Stimulated activated CD8-positive, alpha-beta memory T cell treated with anti-CD3 and anti-CD28 coated beads, Interleukin-2, amount 100 ng/mL, for 1 hour (primary cell): ENCODE results near the gene MYO10.

Source experiments
- DNase-seq, 2 donors: peaks; one replicate each; pipeline ENCODE4 v3.0.0-alpha.2; 2020; ENCODE audit warnings: low read depth in 2 of 2

MYO10 gene

DNA sequence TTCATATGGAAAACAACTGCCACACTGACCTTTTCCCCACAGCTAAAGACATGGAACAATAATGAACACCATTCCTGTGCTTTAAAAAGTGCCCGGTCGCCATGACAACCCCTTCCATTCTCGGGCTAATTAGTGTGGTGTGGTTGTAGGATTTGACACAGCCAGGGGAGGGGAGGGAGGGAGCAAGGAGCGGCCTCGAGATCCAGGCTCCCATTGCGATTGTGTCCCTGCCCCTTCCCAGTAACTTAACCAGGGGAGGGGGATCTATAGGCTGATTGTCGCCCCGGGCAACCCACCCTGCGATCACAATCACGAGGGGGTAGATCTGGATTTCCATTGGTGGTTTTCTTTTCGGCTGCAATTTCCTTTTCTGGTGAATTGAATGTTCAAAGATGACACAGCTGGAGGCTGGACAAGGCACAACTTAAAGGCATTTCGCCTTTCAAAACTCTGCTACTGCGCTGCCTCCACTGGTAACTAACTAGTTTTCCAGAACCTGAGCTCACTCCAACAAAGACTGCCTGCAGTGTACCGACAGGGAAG lies 222.6 kb downstream of the MYO10 start:
- no peak for DNase-seq

DNA sequence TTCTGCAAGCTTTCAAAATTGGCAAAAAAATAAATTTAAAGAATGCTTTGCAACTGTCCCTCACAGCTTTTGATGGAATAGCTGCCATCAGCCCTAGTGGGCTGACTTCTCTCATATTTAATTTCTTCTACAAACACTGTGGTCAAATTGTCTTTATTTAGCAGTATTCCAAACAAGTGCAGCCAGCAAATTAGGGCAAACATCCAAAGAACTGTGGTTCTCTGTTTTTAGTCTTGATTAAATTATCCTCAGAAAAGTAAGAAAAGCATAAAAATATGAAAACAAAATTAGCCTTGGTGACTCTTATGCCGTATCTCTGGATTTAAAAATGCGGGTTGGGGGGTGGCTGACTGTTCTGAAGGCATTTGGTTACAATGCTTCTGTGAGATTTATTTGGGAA lies 223.5 kb downstream of the MYO10 start:
- DNase-seq: no peak

DNA sequence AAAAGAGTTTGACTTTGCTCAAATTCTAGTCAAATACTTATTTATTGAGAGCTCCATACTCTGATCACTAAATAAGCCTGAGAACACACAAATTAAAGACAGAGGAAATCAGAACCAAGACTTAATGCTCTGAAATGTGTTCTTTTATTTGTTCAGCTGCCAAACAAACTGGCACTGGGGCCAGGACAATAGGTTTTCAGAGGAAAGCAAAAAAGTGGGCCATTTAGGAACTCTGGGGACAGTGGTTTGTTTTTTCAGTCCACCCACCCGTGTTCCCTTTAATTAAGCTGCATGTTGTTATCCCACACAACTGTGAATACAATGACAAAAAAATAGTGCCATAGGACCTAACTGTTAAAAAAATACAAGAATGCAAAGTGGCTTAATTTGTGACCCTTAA lies 223.9 kb downstream of the MYO10 start:
- no peak for DNase-seq

DNA sequence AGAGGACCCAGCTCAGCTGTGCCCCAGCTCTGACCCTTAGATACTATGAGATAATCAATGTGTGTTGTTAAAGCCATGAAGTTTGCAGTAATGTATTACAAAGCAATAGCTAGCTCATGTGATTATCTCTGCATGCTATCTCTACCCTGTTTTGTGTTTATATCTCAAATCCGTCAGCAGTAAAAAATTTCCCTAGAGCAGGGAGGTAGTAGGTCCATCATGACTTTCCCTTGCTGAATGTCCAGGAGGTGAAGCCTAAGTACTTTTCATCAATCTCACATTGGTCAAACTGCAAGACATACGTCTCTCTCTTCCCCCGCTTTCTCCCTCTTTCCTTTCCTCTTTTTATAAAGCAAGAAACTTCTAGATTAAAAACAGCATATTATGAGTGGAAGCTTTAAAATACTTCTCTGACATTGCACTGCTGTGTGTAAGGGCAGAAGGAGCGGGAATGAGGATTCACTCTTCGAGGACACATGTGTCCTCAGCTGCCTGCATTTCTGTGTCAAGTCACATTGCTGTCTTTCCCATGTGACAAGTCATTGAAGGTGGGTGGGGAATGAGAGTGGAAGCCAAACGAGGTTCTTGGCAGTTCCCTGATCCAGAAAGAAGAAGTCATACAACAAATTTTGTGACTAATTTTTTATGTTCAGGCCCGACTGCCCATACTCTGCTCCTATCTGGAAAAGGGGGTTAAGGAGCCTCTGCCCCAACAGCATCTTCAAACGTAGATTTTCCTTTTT lies 226.2 kb downstream of the MYO10 start:
- DNase-seq: no peak

DNA sequence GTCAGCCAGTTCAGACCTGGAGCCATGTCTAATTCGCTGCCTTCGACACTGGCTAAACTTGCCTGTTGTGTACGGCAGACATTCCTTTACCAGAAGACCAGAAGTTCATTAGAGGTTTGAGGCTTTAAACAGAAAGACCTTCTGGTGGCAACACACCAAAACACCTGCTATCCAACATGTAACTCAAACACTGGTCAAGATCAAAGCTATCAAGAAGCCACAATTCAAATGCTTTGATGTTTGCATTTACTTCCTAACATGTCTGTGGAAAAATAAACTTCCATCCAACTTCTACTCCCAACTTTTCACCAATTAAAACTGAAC lies 228.3 kb downstream of the MYO10 start:
- no peak for DNase-seq

DNA sequence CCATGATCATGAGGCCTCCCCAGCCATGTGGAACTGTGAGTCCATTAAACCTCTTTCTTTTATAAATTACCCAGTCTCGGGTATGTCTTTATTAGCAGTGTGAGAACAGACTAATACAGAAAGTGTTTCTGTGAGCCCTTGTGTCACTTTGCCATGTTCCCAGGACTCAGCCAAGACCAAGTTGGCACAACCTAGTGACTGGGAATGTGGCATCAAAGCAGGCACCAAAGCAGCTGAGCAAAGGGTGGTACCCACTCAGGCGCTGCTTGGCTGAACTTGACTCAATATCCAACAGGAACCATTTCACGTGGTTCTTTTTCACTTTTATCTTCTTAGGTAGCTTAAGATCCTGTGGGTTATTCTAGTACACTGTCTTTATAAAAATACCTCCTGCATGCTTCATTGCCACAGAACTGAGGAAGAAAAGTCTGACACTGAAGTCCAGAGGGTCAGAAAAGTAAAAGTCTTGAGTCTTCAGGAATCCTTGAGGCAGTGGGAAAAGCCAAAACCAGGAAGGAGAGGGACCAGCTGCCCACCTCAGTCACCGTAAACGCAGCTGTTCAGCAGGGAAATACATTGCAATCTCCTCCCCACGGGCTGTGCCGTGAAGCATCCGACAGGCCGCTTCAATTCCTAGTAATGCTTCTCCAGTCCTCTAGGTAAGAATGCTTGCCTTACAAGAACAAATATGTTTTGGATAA lies 228.8 kb downstream of the MYO10 start:
- DNase-seq: no peak

DNA sequence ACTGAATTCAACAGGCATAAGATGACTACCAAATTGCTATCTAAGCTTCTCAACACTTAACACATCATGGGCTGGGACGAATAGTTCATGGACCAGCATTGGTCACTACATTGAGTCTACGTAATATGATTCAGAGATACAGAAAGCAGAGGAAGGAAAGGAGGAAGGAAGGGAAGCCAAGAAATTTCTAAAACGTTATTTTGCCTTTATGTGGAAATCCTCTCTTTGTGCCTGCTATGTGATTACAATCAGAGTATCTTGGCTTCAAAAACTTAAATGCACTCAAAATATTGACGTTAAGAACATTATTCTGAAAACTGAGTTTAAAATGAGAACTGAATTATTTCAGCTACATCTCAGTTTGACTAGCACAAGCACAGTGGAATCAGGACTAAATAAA lies 231.1 kb downstream of the MYO10 start:
- DNase-seq: no peak

DNA sequence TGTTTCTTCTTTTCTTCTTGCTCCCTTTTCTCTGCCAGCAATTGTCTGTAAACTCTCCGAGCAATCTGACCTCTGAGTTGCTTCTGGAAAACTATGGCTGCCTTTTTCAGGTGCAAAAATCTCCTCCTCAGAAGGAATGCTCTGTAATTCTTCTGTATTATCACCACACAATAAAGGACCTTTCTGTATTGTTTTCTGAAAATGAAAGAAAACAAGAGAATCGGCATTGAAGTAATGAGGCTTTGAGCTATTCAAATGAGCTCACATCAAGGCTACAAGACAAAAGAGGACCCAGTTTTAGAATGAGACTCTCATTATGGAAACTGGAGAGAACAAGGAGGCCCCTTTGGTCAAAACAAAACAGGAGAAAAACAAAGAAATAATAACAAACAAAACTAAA lies 233.1 kb downstream of the MYO10 start:
- no peak for DNase-seq

DNA sequence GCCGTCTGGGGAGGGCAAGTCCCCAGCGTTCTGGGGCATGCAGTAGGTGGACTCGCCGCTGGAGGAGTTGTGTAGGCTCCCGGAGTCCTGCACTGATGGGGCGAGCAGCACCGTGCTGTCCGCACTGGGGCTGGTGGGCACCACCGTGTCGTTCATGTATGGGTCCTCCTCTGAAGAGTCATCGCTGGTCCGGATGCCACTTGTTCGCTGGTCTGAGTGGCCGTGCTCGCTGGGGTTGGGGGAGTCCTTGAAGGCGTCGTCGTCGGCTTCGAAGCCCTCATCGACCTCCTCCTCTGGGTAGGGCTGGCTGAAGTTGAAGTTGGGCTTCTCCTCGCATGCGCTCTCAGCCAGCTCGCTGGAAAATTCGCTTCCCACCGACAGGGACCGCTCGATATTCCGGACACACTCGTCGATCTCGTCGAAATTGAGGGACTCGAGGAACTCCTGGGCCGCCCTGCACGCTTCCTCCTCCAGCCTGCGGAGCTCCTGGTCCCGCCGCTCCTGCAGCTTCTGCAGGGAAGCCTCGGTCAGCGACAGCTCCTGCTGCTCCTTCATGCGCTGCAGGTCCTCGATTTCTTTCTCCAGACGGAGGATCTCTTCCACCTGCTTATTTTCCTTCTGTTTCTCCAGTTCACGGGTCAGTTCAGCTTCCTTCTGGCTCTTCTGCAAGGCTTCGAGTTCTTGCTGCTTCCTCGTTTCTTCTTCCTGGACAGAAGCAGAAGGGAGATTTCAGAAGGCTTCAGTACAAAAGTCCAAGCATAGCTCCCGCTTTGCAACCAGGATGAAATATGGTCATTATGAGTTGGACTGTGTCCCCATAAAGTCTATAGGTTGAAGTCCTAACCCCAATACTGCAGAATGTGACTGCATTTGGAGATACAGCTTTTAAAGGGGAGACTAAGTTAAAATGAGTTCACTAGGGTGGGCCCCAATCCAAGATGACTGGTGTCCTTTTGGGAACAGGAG lies 234.7 kb downstream of the MYO10 start:
- DNase-seq: no peak

DNA sequence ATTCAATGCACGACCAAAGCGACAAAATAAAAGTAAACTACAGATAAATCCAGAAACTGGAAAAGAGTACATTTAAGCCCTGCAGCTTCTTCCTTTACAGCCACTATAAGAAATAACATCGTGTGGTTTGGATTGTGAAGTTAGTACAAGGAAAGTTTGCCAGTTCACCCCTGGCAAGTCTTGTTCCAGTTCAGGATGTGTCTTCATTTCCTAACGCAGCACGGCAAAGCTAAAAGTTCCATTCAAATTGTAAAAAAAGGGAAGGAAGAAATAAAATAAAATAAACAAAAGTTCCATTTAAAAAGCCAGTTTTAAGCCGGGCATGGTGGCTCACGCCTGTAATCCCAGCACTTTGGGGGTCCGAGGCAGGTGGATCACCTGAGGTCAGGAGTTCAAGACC lies 236.0 kb downstream of the MYO10 start:
- no peak for DNase-seq

DNA sequence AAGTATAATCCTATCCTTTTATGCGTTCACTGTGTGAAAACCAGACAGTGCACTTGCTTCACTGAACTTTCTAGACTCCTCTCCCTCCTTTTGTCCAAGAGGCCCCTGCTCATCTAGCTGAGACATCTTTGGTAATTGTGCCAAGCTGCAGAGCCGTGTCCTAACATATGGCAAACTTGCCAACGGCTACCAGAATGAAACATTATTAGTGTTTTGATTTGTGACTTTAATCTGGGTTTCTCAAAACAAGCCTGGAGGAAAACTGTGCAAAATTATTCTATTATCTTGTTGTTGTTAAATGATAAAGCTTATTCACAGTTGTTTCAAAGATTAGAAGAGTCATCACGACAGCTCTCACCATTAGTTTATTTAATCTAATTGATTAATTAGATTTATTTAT lies 240.3 kb downstream of the MYO10 start:
- DNase-seq: no peak

DNA sequence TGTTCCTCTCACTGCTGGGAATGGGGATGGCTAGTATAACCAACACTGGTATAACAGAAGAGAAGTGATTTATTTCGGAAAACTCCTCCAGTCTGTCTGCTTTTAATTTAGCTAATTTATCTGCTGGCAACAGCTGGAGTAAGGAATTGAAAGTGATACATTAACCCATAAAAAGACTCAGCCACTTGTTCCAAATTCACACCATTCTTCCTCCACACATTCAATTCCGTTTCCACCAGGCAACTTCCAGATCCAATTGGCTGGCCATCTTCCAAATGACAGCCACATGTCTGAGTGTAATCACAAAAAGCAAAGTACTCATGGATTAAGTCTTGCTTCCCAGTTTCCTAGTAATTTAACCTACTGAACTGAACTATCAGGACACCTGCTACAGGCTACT lies 242.2 kb downstream of the MYO10 start:
- no peak for DNase-seq

DNA sequence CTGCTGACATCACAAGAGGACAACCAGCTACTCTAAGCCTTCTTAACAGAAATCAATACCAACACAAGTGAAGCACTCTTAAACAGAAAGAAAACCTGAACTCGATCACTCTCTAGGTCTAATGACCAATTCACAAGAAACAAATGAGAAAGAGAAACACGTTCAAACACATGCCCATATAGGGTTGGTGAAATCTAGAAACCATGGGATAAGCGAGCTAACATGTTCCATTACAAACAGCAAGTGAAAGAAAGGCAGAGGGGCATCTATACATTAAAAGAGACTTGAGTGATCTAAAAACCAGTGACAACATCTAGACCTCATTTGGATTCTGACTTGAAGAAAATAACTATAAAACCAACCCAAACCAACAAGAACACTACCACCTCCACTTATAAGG lies 244.4 kb downstream of the MYO10 start:
- DNase-seq: no peak

DNA sequence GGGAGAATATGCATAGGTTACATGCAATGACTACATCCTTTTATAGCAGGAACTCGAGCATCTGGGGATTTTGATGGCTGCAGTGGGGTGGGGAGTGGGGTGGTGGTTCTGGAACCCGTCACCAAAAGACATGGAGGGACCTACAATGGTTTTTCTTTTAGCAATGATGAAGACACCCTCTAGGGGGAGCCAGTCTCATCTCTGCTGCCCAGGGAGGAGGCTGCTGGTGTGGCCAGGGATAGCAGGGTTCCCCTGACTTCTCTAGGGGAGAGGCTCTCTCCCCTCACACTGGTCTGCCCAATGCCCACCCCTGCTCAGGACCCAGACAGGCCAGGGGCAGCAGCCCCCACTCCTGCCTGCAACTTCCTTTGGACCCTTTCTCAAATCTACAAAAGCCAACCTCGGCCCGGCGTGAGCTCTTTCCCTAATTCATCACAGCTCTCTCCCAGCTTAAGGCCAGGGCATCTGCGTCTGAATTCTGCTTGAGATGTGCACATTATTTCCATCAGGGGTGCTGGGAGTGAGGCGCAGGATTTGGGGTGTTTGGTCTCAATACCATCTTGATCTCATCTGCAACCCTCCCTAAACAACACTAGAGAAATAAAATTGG lies 245.7 kb downstream of the MYO10 start:
- no peak for DNase-seq

DNA sequence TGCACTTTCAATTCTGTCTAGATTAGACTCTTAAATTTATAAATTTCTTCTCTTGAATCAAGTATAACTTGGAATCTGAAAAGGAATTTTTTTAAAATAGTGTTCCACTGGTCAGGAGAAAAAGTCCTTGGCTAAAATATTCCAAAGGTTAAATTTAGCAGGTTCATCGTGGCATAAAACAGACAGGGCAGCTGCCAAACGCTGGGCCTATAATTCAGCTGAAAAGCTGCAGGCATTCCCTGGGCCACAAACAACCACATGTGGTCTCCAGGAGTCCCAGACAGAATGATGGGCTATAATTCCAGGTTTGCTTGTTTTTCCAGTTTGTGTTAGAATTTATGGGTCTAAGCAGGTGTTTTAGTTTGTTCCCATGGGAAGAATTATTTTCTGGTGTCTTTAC lies 248.2 kb downstream of the MYO10 start:
- DNase-seq: no peak

DNA sequence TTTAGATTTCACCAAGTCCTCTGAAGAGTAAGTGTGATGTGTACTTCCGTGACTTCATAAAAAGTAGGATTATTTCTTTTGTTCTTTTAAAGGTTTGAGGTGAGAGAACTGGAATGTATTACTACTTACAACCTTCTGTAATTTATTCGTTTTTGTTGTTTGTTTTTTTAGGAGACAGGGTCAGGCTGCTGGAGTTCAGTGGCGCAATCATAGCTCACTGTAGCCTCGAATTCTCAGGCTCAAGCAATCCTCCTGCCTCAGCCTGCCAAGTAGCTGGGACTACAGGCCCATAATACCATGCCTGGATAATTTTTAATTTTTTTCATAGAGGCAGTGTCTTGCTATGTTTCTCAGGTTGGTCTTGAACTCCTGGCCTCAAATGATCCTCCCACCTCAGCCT lies 251.0 kb downstream of the MYO10 start:
- DNase-seq: no peak

DNA sequence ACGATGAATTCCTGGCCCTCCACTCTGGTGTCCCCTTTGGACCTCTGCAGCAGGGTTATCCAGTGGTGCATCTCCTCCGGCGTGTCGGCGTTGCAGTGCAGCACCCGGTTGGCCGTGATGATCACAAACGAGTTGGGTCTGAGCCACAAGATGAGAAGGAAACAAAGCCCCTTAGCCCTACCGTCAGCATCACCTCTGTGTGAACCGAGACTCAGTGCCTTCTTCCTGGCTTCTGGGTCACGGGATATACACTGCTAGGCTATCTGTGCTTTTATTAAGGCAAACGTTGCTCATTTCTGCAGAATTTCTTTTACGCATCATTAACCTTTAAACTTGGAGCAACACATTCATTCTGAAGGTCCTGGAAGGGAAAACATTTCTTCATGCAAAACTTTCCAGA lies 254.2 kb downstream of the MYO10 start:
- no peak for DNase-seq

DNA sequence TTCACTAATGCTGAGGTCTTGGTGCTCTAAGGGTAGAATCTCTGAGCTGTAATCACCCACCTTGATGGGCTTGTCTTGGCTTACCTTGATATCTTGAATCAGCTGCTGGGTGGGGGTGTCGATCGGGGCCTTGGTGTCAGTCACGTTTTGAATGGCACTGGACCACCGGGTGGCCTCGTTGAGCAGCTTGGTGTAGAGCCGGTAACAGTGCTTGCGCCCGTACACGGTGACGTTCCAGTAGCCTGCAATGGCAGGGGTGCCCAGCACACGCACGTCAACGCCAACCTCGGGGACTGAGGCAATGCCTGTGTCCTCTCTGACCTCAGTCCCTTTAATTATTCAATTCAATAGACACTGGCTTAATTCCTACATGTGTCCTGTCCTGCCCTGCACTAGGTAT lies 256.2 kb downstream of the MYO10 start:
- no peak for DNase-seq

DNA sequence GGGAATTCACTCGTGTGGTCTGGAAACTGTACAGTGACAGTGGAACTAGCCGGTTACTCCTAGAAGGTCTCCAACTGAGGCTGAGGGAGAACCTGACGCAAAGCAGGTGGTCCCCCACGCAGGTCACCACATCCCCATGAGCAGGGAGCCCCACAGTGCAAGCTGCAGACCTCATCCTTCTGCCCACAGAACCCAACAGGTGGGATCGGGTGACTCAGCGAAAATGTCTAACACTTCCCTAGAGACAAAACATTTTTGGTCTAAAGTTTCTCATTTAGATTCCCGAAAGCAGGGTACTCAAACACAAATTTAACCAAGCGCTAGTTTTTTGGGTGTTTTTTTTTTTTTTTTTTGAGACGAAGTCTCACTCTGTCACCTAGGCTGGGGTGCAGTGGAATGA lies 256.9 kb downstream of the MYO10 start:
- DNase-seq: no peak

DNA sequence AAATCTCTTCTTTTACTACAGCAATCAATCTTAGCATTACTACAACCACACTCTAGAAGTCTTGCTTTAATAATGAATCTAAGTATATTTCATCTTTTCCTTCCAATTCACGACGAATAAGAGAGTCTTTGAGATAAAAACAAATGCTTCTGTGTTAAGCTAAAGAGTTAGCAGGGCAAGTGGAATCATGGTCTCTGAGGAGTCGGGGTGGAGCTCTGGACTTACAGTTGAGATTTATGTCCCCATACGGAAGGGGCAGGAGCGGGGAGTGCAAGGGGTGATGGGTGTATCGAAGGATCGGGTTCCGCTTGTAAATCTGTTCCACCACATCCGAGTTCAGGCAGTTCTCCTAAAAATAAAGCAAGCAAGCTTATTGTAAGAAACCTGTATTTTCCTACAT lies 260.3 kb downstream of the MYO10 start:
- DNase-seq: no peak

DNA sequence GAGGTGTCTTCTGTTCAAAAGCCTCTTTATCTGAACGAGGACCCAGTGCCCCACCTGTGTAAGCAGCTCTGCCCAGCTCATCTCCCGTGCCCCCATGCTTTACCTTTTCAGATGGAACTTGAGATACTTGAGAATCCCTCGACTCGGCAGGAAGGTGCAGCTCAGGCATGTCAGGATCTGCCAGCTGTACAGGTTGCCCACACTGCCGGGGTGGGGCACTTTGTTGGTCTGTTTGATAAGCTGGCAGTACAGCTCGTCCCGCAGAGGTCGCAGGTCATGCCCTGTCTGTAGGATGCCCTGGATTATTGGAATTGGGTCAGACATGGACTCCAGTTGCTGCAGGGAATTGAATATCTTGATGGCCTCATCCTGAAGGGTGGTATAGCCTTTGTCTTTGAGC lies 261.3 kb downstream of the MYO10 start:
- DNase-seq: no peak
